Activated CD8-positive, alpha-beta memory T cell treated with anti-CD3 and anti-CD28 coated beads, Interleukin-2, amount 50 U/mL, for 1 hour (primary cell): Measurements from ENCODE around the gene SMAD2.
"Not testable (repeated sequence)": the region's sequence is repeated elsewhere in the genome, so short reads cannot be mapped to it uniquely, and the experiment has no call there.

ENCODE experiments used
- DNase-seq: peaks from one replicate; pipeline ENCODE4 v3.0.0-alpha.2; 2020; ENCODE audit errors: extremely low read depth

The SMAD2 gene

DNA sequence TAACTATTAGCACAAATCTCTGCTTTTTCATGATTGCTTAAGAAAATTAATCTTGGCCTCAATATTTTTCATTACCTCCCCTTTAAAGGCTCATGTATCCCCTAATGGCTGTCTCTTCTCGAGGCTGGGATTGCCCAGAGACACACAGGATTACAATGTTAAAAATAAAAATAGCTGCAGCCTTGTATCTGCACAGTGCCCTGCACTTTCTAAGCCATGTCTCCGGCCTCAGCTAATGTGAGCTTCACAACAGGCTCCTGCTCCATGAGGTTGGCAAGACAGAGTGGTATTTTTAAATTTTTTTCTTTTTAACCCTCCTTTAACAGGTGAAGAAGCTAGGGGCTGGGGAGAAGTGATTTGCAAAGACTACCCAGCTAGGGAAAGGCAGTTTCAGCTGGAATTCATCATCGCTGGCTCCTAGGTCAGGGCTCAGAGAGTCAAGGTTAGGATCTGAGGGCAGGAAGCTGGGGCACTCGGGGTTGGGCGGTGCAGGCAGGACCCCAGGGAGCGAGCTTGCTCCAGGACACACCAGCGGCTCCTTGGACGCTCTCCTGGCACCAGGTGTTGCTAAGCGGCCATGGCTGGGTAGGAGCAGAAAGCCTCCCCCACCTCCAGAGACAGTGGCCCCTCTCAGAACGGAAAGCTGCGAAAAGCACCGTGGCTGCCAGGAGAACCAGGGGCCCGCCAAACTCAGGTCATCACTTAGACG lies 135.6 kb downstream of the SMAD2 start:
- no peak for DNase-seq

DNA sequence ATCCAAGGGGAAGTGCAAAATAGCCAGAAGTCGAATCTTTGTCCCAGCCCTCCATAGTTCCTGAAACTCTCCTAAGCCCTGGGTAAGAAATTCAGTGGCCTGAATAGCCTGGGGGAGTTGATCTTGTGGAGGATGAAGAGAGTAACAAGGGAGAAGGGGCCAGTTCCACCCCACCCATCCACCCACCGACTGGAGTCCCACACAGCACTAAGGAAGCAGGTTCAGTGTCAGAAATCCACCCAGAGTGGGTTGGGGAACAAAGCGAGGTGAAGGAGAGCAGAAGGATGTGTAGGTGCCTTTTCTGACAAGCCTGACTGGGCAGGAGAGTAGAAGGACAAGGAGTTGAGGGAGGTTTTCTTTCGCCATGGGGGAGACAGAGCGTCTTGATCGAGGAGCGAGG lies 136.8 kb downstream of the SMAD2 start:
- no peak for DNase-seq

DNA sequence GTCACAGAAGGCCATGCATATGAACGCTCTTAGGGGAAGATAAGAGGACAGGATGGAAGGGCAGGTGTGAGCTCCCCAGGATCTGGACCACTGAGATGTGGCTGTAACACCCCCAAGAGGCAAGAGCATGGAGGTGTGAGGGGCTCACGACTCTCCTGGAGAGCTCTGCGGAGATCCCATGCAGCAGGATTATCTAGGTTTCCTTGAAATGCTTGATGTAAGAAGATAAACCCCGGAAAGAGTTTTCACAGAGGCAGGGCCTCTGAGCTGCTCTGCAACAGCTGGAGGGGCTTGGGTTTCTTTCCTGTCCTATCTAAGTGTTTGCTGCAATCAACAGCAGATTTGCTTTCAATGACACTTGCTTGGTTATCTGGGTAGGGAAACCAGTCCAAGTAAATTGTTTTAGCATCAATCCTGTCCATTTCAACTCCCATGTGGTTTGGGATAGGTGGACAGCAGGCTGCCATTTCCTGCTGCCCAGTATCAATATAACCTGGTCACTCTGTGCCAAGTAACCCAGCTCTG lies 138.9 kb downstream of the SMAD2 start:
- DNase-seq = no peak

DNA sequence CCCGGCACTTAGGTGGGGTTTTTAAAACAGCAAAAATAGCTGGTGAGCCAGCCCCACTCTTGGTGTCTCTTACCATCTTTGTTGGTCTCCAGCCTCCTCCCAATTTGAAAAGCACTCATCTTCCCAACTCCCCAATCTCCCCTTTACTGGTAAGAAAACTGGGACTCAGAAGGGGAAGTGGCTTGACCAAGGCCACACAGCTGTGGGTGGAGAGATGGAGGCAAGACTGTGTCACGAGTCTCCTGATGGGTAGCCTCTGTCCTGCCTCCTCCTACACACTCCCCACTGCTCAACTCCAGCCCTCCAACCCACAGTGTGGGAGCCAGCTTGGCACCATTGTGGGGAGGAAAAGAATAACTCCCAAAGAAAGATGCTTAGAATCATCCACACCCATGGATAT lies 140.4 kb downstream of the SMAD2 start:
- no peak for DNase-seq

DNA sequence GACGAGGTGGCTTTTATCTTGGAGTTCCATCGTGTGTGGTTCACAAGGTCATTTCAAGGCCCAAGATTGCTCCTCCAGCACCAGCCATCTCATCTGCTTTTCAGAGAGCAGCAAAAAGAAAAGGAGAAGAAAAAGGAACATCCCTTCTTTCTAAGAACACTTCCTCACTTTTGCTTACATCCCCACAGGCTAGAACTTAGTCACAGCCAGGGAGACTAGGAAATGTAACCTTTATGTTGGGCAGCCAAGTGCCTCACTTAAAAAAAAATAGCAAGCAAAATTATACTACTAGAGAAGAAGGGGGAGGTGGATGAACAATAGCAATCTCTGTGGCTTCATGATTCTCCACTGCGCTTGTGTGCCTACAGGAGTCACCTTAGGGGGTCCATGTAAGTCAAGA lies 141.8 kb downstream of the SMAD2 start:
- DNase-seq = no peak

DNA sequence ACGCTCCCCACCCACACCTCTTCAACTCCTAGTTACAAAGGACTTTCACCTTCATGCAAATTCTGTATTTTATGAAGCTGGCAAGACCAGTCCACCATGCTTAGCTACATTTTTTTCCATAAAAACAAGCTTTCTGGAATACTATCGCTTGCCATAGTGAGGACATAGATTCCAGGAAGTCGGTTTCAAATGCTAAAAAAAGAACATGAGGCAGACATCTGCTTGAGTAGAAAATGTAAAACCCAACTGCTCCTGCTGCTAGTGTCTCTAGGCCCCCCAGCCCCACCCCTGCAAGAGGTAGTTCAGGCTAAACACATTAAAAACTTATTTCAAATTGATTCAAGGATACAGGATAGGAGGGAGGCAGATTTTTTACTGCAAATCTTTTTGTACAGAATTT lies 148.9 kb downstream of the SMAD2 start:
- DNase-seq = no peak

DNA sequence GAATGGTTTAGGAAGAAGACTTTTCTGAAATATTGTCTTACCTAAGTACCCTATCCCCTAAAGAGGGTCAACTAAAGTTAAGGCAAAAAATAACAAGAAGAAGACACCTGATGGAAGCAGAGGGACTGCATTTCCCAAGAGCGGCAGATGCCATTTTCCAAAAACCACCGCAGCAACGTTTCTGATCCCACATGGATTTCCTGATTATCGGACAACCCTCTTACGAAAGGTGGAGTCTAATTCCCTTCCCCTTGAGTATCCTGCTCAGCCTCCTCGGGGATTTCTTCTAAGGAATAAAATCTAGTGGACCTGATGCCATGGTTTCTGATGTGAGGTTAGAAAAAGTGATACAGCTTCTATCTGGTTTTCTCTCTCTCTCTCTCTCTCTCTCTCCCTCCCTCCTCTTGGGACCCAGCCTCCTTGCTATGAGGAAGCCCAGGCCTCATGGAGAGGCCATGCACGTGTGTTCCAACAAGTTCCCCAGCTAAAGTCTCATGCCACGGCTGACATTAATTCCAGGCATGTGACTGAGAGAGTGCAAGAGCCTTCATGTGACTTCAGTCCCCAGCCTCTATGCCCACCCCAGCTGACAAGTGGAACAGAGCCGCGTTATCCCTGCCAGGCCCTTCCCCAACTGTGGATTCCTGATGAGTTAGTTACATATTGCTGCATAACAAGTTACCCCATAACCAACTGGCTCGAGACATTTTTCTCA lies 150.3 kb downstream of the SMAD2 start:
- no peak for DNase-seq

DNA sequence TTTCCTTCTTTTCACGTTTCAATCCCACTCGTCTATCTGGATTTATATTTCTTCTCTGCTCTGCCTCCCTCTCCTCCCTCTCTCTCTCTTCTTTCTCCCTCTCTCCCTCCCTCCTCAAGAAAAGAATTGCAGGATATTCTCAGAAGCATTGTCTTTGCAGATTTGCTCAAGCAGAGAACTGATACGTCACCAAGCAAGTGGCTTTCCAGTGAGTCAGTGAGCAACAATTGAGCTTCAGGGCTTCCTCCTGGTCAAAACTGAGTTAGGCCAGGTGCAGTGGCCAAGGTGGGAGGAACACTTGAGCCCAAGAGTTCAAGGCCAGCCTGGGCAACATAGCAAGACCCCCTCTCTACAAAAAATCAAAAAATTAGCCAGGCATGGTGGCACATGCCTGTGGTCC lies 151.1 kb downstream of the SMAD2 start:
- DNase-seq = no peak

DNA sequence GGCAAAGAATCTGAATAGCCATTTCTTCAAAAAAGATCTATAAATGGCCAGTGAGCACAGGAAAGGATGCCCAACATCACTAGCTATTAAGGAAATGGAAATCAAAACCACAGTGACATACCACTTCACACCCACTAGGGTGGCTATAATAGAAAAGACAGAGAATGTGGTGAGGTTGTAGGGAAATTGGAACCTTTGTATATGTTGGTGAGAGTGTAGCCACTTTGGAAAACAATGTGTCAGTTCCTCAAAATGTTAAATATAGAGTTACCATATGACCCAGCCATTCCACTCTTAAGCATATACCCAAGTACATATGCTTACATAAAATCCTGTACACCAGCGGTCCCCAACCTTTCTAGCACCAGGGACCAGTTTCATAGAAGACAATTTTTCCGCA lies 152.8 kb downstream of the SMAD2 start:
- DNase-seq = no peak

DNA sequence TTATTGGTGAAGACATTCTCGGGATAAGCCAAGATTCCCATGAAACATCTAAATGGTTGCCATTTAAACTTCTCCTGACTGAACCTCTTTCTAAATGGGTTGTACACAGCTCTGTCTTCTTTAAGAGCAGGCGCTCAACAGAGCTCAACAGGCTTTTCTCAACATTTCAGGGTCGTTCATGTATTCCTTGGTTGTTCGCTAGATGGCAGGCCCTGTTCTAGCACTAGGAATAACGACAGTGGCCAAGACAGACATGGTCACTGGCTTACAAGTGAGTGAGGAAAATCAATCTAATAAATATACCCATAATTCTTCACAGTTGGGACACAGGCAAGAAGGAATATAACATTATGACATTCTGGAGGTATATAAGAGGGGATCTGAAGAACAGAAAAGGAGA lies 154.5 kb downstream of the SMAD2 start:
- no peak for DNase-seq

DNA sequence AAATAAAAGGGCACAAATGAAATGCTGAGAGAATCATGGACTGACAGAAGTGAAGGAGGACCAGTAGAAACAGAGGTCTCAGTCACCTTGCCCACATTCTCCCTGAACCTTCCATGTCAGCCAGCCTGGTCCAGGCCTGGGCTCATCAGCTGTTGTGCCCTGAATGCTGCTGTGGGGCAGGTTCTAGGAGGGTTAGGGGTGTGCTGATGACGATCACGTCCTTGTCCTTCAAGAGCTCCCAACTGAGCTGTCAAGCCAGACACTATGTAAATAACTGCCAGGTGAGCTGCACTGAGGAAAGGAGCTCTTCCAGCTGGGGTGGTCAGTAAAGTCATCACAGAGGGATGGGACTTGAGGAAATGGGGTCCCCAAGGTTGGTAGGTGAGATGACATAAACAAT lies 156.5 kb downstream of the SMAD2 start:
- DNase-seq = no peak

DNA sequence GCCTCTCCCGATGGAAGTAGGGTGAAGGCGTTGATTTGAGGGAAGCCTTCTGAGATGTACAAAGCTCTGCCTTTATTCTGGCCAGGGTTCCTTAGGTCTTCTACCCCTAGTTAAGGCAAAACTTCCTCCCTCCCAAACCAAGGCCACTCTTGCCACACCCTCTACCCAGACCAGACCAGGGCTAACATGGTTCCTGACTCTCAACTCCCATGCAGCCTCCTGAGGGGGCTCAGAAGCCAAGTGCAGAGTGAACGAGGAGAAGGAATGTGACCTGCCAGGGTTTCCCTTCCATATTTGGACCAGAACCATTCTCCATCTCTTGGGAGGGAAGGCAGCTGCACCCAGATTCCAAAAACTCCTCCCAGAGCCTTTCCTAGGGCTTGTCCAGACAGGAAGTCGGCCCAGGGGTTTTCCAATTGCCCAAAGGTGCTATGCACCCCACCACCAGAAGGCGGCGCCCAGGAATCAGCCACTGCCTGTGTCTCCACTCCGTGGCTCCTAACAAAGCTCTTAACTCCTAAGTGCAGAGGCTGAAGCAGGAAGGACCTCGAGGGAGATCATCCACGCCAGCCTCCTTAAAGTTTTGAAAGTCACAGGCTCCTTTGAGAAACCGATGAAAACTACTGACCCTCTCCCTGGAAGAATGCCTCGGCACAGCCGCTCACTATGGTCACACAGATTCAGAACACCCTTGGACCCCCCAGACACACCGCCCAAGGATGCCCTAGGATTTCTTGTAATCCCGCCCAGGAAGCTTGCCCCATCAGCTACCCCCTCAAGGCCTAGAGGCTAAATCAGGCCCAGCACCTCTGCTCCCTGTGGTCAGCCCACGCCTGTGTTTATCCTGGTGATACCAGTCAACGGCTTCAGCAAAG lies 157.8 kb downstream of the SMAD2 start:
- no peak for DNase-seq

DNA sequence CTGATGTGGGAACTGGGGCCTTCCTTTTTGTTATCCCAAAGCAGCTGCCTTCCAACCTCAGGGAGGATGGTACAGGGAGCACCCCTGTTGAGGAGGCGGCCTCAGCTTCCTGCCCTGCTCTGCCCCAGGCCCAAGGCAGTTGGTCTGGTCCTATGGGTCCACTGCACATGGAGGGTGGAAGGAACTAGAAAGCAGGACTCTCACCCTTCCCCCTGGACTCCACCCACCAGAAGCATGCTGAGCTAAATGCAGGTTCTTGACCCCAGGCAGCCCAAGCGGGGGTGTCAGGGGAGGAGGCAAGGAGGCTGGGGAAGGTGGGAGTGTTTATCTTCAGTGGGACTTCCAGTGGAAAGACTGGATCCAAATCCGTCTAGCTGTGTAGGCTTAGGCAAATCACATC lies 158.5 kb downstream of the SMAD2 start:
- no peak for DNase-seq

DNA sequence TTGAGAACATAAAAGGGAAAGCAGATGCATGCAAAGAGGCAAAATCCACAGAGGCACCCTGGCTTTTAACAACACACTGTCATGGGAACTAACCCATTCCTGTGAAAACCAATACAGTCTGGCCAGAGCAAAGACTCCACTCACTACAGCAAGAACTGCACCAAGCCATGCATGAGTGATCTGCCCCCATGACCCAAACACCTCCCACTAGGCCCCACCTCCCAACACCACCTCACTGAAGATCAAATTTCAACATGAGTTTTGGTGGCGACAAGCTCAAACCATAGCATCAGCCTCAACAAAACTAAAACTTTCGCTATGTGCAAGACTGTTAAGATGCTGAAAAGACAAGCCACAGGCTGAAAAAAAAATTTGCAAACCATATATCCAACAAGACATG lies 162.8 kb downstream of the SMAD2 start:
- DNase-seq = no peak

DNA sequence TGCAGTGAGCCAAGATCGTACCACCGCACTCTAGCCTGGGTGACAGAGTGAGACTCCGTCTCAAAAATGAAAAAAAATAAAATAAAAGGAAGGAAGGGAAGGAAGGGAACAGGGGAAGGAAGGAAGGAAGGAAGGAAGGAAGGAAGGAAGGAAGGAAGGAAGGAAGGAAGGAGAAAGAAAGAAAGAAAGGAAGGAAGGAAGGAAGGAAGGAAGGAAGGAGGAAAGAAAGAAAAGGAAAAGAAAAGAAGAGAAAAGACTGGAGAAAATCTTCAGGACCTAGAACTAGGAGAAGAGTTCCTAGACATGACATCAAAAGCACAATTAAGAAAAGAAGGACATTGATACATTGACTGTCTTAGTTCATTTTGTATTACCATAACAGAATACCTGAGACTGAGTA lies 163.3 kb downstream of the SMAD2 start:
- not testable (repeated sequence) for DNase-seq
